ENCODE results near the gene ENHO.

GRCh38 chr9:34498553-34498952, 24.2 kb downstream of the ENHO start:
- TF ChIP-seq CTCF (IDR thresholded peaks at IDR 0.05; ENCODE audit: low read length) (no peak), EZH2 (IDR thresholded peaks at IDR 0.05; ENCODE audit: borderline replicate concordance, low read length) (no peak)
